Neural cell (in vitro differentiated cells): ENCODE measurements around the gene SLC35A5. TPM values are rescaled to one million over a fixed set of nuclear protein-coding genes. Genes with fewer than 3 reads are reported as not detected.

Experiments used
- H2AFZ ChIP-seq: fragments of 200-600, 300-800 bp; sonication (generic), shearing (Covaris generic); 2 replicates; pipeline ENCODE4 v1.6.0; 2014; ENCODE audit warnings: low read depth, mild to moderate bottlenecking, antibody characterized with exemption, low read length, moderate library complexity
- H3F3A ChIP-seq: fragments of 200-600 bp; shearing (Covaris generic); 2 replicates; pipeline ENCODE4 v1.6.1; 2016; ENCODE audit warnings: mild to moderate bottlenecking, moderate library complexity, mixed read lengths, antibody characterized with exemption, low read length; ENCODE audit not compliant: insufficient read depth, poor library complexity, severe bottlenecking
- H3K27ac ChIP-seq: fragments of 200-600, 300-800 bp; sonication (generic), shearing (Covaris generic); 2 replicates; pipeline ENCODE4 v1.5.1; 2014; ENCODE audit warnings: mild to moderate bottlenecking, low read length, moderate library complexity
- H3K27me3 ChIP-seq: fragments of 300-800, 200-600 bp; sonication (generic), shearing (Covaris generic); 2 replicates; pipeline ENCODE4 v1.6.0; 2014; ENCODE audit warnings: mild to moderate bottlenecking, low read depth, low read length, moderate library complexity; ENCODE audit not compliant: insufficient read depth
- H3K36me3 ChIP-seq: fragments of 300-800, 200-600 bp; sonication (generic), shearing (Covaris generic); 2 replicates; pipeline ENCODE4 v1.5.1; 2014; ENCODE audit warnings: mild to moderate bottlenecking, antibody characterized with exemption, low read length, moderate library complexity; ENCODE audit not compliant: insufficient read depth
- H3K4me2 ChIP-seq: fragments of 300-800, 200-600 bp; sonication (generic), shearing (Covaris generic); 2 replicates; pipeline ENCODE4 v1.6.0; 2014; ENCODE audit warnings: mild to moderate bottlenecking, low read length
- H3K4me3 ChIP-seq: fragments of 300-800, 200-600 bp; sonication (generic), shearing (Covaris generic); 2 replicates; pipeline ENCODE4 v1.5.1; 2014; ENCODE audit warnings: mild to moderate bottlenecking, low read length, moderate library complexity
- H3K79me2 ChIP-seq: fragments of 200-600 bp; shearing (Covaris generic); replicated peaks from 2 replicates; pipeline ENCODE4 v1.6.0; 2014; ENCODE audit warnings: mild to moderate bottlenecking, low read length, moderate library complexity; ENCODE audit not compliant: insufficient read depth
- H3K9ac ChIP-seq: fragments of 300-800, 200-600 bp; sonication (generic), shearing (Covaris generic); 2 replicates; pipeline ENCODE4 v1.6.1; 2016; ENCODE audit warnings: mild to moderate bottlenecking, low read length, mixed read lengths
- H3K9me2 ChIP-seq: fragments of 200-600 bp; shearing (Covaris generic); 2 replicates; pipeline ENCODE4 v1.6.1; 2016; ENCODE audit warnings: mild to moderate bottlenecking, low read length, mixed read lengths; ENCODE audit not compliant: insufficient read depth
- H3K9me3 ChIP-seq: fragments of 200-600, 300-800 bp; sonication (generic), shearing (Covaris generic); 2 replicates; pipeline ENCODE4 v1.6.1; 2016; ENCODE audit warnings: mild to moderate bottlenecking, mixed run types, low read length, moderate library complexity, mixed read lengths
- H4K20me1 ChIP-seq: fragments of 200-600 bp; shearing (Covaris generic); 2 replicates; pipeline ENCODE4 v1.6.1; 2016; ENCODE audit warnings: mild to moderate bottlenecking, mixed run types; ENCODE audit not compliant: insufficient read depth
- EP300 ChIP-seq: fragments of 450-650 bp; conservative IDR thresholded peaks from 2 replicates; pipeline ENCODE4 v1.6.1; 2014; ENCODE audit warnings: antibody characterized with exemption, mild to moderate bottlenecking, moderate library complexity; ENCODE audit not compliant: poor library complexity, severe bottlenecking
- EZH2 ChIP-seq: fragments of 200-600, 300-800 bp; shearing (Covaris generic), sonication (generic); IDR thresholded peaks from 2 replicates; pipeline ENCODE4 v1.6.1; 2014; ENCODE audit warnings: antibody characterized with exemption, low read length, borderline replicate concordance, mild to moderate bottlenecking; ENCODE audit not compliant: insufficient read depth, poor library complexity, severe bottlenecking
- MXI1 ChIP-seq: fragments of 450-650 bp; conservative IDR thresholded peaks from 2 replicates; pipeline ENCODE4 v1.6.1; 2014; ENCODE audit warnings: antibody characterized with exemption, mild to moderate bottlenecking; ENCODE audit not compliant: poor library complexity, severe bottlenecking
- POLR2AphosphoS5 ChIP-seq: IDR thresholded peaks from 2 replicates; pipeline ENCODE4 v1.6.1; 2012
- RAD21 ChIP-seq: fragments of 450-650 bp; conservative IDR thresholded peaks from 2 replicates; pipeline ENCODE4 v1.6.1; 2014; ENCODE audit warnings: antibody characterized with exemption, mild to moderate bottlenecking, moderate library complexity
- SMC3 ChIP-seq: fragments of 450-650 bp; conservative IDR thresholded peaks from 2 replicates; pipeline ENCODE4 v1.6.1; 2014; ENCODE audit warnings: antibody characterized with exemption, mild to moderate bottlenecking, moderate library complexity; ENCODE audit not compliant: poor library complexity
- TAF1 ChIP-seq: IDR thresholded peaks from 2 replicates; pipeline ENCODE4 v1.6.1; 2012; ENCODE audit warnings: low read depth
- polyA plus RNA-seq: library from polyadenylated mRNA; depleted of rRNA; stranded (reverse); fragments of >200 nt; gene quantifications from 2 replicates; pipeline ENCODE4 v1.2.3, GENCODE V29; 2014
- TF ChIP-seq, protein P1 (sequence below): fragments of 450-650 bp; IDR thresholded peaks from 2 replicates; pipeline ENCODE4 v1.5.1; 2014; ENCODE audit warnings: antibody characterized with exemption, mild to moderate bottlenecking, moderate library complexity; ENCODE audit not compliant: poor library complexity, severe bottlenecking
- TF ChIP-seq, protein P2 (sequence below): IDR thresholded peaks from 2 replicates; pipeline ENCODE4 v1.6.1; 2012; ENCODE audit warnings: borderline replicate concordance

SLC35A5 gene
- polyA plus RNA-seq, 1 donor from 2014 or later: 100 TPM

GRCh38 chr3:112604536-112604935 lies 42.7 kb downstream of the SLC35A5 start:
- no peaks in the 10 kb centered on the region for H3K27me3 ChIP-seq
- H3K4me3 ChIP-seq: no peak overlapping the region
- H3K79me2 ChIP-seq: no peaks in the 10 kb centered on the region
- no peaks in the 10 kb centered on the region for H3F3A ChIP-seq
- no peak overlapping the region for H2AFZ ChIP-seq
- H3K9ac ChIP-seq: no peak overlapping the region
- no peaks in the 10 kb centered on the region for H4K20me1 ChIP-seq
- peak overlapping the region; percentile 81 for H3K4me2 ChIP-seq
- H3K9me2 ChIP-seq: no peaks in the 10 kb centered on the region
- no peak for TF ChIP-seq EP300
- no peak for TF ChIP-seq SMC3
- no peak for TF ChIP-seq POLR2AphosphoS5
- TF ChIP-seq, protein P1, sequence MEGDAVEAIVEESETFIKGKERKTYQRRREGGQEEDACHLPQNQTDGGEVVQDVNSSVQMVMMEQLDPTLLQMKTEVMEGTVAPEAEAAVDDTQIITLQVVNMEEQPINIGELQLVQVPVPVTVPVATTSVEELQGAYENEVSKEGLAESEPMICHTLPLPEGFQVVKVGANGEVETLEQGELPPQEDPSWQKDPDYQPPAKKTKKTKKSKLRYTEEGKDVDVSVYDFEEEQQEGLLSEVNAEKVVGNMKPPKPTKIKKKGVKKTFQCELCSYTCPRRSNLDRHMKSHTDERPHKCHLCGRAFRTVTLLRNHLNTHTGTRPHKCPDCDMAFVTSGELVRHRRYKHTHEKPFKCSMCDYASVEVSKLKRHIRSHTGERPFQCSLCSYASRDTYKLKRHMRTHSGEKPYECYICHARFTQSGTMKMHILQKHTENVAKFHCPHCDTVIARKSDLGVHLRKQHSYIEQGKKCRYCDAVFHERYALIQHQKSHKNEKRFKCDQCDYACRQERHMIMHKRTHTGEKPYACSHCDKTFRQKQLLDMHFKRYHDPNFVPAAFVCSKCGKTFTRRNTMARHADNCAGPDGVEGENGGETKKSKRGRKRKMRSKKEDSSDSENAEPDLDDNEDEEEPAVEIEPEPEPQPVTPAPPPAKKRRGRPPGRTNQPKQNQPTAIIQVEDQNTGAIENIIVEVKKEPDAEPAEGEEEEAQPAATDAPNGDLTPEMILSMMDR: no peak
- TF ChIP-seq MXI1: no peak
- no peak for TF ChIP-seq EZH2
- no peak for TF ChIP-seq TAF1
- no peak for TF ChIP-seq RAD21
- TF ChIP-seq, protein P2, sequence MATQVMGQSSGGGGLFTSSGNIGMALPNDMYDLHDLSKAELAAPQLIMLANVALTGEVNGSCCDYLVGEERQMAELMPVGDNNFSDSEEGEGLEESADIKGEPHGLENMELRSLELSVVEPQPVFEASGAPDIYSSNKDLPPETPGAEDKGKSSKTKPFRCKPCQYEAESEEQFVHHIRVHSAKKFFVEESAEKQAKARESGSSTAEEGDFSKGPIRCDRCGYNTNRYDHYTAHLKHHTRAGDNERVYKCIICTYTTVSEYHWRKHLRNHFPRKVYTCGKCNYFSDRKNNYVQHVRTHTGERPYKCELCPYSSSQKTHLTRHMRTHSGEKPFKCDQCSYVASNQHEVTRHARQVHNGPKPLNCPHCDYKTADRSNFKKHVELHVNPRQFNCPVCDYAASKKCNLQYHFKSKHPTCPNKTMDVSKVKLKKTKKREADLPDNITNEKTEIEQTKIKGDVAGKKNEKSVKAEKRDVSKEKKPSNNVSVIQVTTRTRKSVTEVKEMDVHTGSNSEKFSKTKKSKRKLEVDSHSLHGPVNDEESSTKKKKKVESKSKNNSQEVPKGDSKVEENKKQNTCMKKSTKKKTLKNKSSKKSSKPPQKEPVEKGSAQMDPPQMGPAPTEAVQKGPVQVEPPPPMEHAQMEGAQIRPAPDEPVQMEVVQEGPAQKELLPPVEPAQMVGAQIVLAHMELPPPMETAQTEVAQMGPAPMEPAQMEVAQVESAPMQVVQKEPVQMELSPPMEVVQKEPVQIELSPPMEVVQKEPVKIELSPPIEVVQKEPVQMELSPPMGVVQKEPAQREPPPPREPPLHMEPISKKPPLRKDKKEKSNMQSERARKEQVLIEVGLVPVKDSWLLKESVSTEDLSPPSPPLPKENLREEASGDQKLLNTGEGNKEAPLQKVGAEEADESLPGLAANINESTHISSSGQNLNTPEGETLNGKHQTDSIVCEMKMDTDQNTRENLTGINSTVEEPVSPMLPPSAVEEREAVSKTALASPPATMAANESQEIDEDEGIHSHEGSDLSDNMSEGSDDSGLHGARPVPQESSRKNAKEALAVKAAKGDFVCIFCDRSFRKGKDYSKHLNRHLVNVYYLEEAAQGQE: no peak
- no peaks in the 10 kb centered on the region for H3K36me3 ChIP-seq
- H3K9me3 ChIP-seq: no peaks in the 10 kb centered on the region
- peak overlapping the region; percentile 76 for H3K27ac ChIP-seq

- H3K27ac ChIP-seq: peak overlapping the region; percentile 76
- H2AFZ ChIP-seq: no peak overlapping the region
- peak overlapping the region; percentile 48 for H3K4me3 ChIP-seq
- no peaks in the 10 kb centered on the region for H3K36me3 ChIP-seq
- H3K4me2 ChIP-seq: peak overlapping the region; percentile 81
- H3F3A ChIP-seq: no peaks in the 10 kb centered on the region
- H3K9ac ChIP-seq: no peak overlapping the region
- no peaks in the 10 kb centered on the region for H4K20me1 ChIP-seq
- H3K9me2 ChIP-seq: no peaks in the 10 kb centered on the region
- no peaks in the 10 kb centered on the region for H3K79me2 ChIP-seq
- H3K9me3 ChIP-seq: no peaks in the 10 kb centered on the region
- no peaks in the 10 kb centered on the region for H3K27me3 ChIP-seq
- TF ChIP-seq TAF1 (no peak), POLR2AphosphoS5 (peak; percentile 53), MXI1 (peak; percentile 58), RAD21 (no peak), EZH2 (no peak), EP300 (peak; percentile 82), SMC3 (peak; percentile 33)
- TF ChIP-seq, protein P2: peak; percentile 59
- TF ChIP-seq, protein P1: no peak
Observed at GRCh38 chr3:112605285-112605684, 43.4 kb downstream of the SLC35A5 start.
